Activated naive CD4-positive, alpha-beta T cell treated with anti-CD3 and anti-CD28 coated beads, Interleukin-2, amount 10 ng/mL, durations not matched to agents 7 days and 5 days (primary cell): ENCODE results near the gene ZBTB5.
A peak's percentile ranks its signal among the peaks of the same experiment; 100 is the strongest.
"Not testable (repeated sequence)": the region's sequence is repeated elsewhere in the genome, so short reads cannot be mapped to it uniquely, and the experiment has no call there.

Experiments
- CTCF ChIA-PET: fragments of 350-600 bp; sonication (Branson Sonifier 250); formaldehyde crosslinking; loops from one replicate; lab custom pipeline; 2021; ENCODE audit warnings: antibody characterized with exemption; lab: Charles Lee
- DNase-seq: peaks from one replicate; pipeline ENCODE4 v3.0.0-alpha.2; 2020
- H3K27ac Mint-ChIP-seq: one replicate; pipeline ENCODE4 v1.8.0; 2021; ENCODE audit warnings: mild to moderate bottlenecking, moderate library complexity, mixed read lengths
- H3K27me3 Mint-ChIP-seq: one replicate; pipeline ENCODE4 v1.8.0; 2021; ENCODE audit warnings: mild to moderate bottlenecking, mixed read lengths
- H3K36me3 Mint-ChIP-seq: one replicate; pipeline ENCODE4 v1.8.0; 2021; ENCODE audit warnings: mixed read lengths
- H3K4me1 Mint-ChIP-seq: one replicate; pipeline ENCODE4 v1.8.0; 2021; ENCODE audit warnings: mixed read lengths
- H3K4me3 Mint-ChIP-seq: one replicate; pipeline ENCODE4 v1.8.0; 2021; ENCODE audit warnings: mild to moderate bottlenecking, moderate library complexity, mixed read lengths
- H3K9me3 Mint-ChIP-seq: one replicate; pipeline ENCODE4 v1.8.0; 2021; ENCODE audit warnings: mixed read lengths

ZBTB5 gene

DNA sequence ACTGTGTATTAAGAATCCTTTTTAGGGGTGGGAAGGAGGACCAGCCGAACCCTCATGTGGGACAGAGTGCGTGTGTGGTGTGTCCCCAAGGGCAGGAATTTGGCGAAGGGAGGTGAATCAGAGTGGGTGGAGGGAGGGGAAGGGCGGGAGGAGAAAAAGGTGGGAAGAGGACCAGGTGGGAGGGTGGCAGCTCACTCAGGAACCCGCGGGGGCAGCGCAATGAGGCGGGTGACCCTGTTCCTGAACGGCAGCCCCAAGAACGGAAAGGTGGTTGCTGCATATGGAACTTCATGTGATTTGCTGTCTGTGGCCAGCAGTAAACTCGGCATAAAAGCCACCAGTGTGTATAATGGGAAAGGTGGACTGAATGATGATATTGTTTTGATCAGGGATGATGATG is 11.7 kb upstream of the ZBTB5 start:
- H3K36me3 Mint-ChIP-seq = no peaks in the 10 kb centered on the region
- CTCF ChIA-PET = no interaction called here
- H3K4me1 Mint-ChIP-seq = peaks cover 7% of the 10 kb centered on the region
- DNase-seq = no peak
- no peak overlapping the region for H3K4me3 Mint-ChIP-seq
- H3K27ac Mint-ChIP-seq = no peak overlapping the region
- peaks cover 44% of the 10 kb centered on the region for H3K27me3 Mint-ChIP-seq
- peaks cover 12% of the 10 kb centered on the region for H3K9me3 Mint-ChIP-seq

DNA sequence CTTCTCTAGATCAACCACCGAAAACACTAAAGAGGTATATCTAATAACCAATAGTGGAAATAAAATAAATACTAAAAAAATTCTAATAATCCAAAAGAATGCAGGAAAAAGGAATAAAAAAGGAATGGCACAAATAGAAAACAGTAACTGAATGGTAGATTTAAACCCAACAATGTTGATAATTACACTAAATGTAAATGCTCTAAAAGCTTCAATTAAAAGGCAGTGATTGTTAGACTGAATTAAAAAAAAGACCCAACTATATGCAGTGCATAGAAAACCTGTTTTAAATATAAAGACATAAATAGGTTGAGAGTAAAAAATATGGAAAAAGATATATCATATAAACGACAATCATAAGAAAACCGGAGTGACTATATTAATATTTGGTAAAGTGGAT is 9.2 kb upstream of the ZBTB5 start:
- no peaks in the 10 kb centered on the region for H3K36me3 Mint-ChIP-seq
- no peak overlapping the region for H3K27ac Mint-ChIP-seq
- DNase-seq = no peak
- peaks cover 31% of the 10 kb centered on the region for H3K27me3 Mint-ChIP-seq
- H3K4me1 Mint-ChIP-seq = peaks cover 11% of the 10 kb centered on the region
- CTCF ChIA-PET = no interaction called here
- H3K4me3 Mint-ChIP-seq = no peak overlapping the region
- peaks cover 12% of the 10 kb centered on the region for H3K9me3 Mint-ChIP-seq

DNA sequence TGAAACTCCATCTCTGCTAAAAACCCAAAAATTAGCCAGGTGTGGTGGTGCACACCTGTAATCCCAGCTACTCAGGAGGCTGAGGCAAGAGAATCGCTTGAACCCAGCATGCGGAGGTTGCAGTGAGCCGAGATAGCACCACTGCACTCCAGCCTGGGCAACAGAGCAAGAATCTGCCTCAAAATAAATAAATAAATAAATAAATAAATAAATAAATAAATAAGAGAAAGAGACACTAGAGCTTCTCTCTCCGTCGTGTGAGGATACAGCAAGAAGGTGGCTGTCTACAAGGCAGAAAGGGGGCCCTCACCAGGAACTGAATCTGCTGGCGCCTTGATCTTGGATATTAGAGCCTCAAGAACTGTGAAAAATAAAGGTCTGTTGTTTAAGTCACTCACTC is 8.7 kb upstream of the ZBTB5 start:
- not testable (repeated sequence) for DNase-seq

DNA sequence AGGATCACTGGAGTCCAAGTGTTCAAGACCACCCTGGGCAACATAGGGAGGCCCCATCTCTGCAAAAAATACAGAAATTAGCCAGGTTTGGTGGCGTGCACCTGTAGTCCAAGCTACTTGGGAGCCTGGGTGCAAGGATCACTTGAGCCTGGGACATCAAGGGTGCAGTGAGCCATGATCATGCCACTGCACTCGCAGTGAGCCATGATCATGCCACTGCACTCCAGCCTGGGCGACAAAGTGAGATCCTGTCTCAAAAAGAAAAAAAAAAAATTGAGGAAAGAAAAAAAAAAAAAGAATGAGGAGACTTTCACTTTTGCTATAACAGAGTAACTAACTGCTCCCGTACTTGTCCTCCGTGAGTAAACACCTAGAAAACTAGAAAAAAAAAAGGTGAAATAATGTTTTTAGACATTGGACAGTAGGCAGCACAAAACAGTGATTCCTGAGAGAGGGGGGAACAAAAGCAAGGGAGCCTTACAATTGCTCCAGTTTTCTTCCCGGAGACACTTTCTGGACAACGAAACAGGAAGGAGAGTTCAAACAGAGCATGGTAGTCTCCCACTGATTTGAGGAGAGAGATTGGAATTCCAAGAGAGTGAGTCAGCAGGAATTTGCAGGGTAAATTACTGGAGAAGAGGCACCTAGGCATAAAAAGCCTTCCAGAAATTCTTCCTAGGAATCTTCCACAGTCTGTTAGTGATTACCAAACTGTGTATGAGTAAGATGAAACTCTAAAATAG is 6.9 kb upstream of the ZBTB5 start:
- no peaks in the 10 kb centered on the region for H3K36me3 Mint-ChIP-seq
- DNase-seq = no peak

More for the DNA sequence above, 8.7 kb upstream of the ZBTB5 start:
- H3K4me3 Mint-ChIP-seq, H3K27ac Mint-ChIP-seq, H3K36me3 Mint-ChIP-seq: not testable (repeated sequence)
- peaks cover 11% of the 10 kb centered on the region for H3K4me1 Mint-ChIP-seq
- peaks cover 12% of the 10 kb centered on the region for H3K9me3 Mint-ChIP-seq
- H3K27me3 Mint-ChIP-seq = peaks cover 27% of the 10 kb centered on the region
- CTCF ChIA-PET = interaction anchor here (0.8 kb wide), 1 partner anchor 59 kb away, joined by 3 read pairs; no protein-coding TSS in a partner anchor

GRCh38 chr9:37468620-37469019 is 3.4 kb upstream of the ZBTB5 start:
- Mint-ChIP-seq H3K27ac (no peak overlapping the region), H3K36me3 (peaks cover 4% of the 10 kb centered on the region), H3K27me3 (peaks cover 5% of the 10 kb centered on the region), H3K4me3 (no peak overlapping the region), H3K9me3 (peaks cover 2% of the 10 kb centered on the region), H3K4me1 (peaks cover 32% of the 10 kb centered on the region)
- no peak for DNase-seq
- CTCF ChIA-PET = no interaction called here

More for the DNA sequence above, 6.9 kb upstream of the ZBTB5 start:
- peak overlapping the region; percentile 75 for H3K27ac Mint-ChIP-seq
- peak overlapping the region; percentile 72 for H3K4me3 Mint-ChIP-seq
- peaks cover 12% of the 10 kb centered on the region for H3K9me3 Mint-ChIP-seq
- H3K4me1 Mint-ChIP-seq = peaks cover 12% of the 10 kb centered on the region
- CTCF ChIA-PET = interaction anchor here (1.3 kb wide), 1 partner anchor 9 kb away, joined by 5 read pairs; no protein-coding TSS in a partner anchor
- peaks cover 12% of the 10 kb centered on the region for H3K27me3 Mint-ChIP-seq

DNA sequence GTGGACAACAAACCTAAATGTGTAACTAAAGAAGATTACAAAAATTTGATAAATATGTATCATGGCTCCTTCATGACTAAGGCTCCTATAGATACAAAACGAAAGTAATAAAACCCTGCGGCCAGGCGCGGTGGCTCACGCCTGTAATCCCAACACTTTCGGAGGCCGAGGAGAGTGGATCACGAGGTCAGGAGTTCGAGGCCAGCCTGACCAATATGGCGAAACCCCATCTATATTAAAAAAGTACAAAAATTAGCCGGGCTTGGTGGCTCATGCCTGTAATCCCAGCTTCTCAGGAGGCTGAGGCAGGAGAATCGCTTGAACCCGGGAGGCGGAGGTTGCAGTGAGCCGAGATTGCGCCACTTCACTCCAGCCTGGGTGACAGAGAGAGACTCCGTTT is 2.3 kb upstream of the ZBTB5 start:
- H3K4me3 Mint-ChIP-seq = not testable (repeated sequence)

DNA sequence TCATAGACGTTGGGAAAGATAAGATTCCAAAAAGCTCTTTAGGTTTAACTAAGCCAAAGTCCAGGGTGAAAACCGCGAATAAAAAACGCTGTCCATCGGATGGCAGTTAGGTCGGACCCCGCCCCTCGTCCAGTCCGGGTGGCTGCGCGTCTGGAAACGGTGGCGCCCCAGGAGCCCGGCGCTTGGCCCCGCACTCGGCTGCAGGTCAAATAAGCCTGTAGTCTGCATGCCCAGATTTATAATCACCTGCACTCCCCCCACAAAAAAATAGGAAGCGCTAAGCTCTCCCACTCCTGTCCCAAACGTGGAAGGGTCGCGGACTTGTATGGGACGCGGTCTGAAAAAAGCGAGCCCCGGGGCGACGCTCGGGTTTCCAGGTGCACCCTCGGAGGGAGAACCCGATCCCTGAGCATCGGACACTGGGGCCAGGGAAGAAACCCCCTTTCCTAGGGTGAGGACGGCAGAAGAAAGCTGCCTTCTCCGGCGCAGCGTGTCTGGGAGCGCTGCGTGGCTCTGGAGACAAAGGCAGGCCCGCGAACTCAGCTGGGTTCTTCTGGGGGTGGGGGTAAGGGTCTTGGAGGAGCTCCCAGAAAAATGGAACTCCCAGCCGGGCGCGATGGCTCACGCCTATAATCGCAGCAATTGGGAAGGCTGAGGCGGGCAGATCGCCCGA is 923 bp upstream of the ZBTB5 start:
- Mint-ChIP-seq H3K4me1 (peaks cover 36% of the 10 kb centered on the region), H3K36me3 (peaks cover 13% of the 10 kb centered on the region), H3K27ac (peak overlapping the region; percentile 98), H3K4me3 (peak overlapping the region; percentile 94), H3K27me3 (peaks cover 5% of the 10 kb centered on the region), H3K9me3 (no peaks in the 10 kb centered on the region)
- CTCF ChIA-PET = interaction anchor here (0.7 to 1.1 kb wide), 2 partner anchors 15 to 43 kb away, joined by 3 to 4 read pairs; no protein-coding TSS in a partner anchor
- DNase-seq = peak; percentile 47

More for the DNA sequence above, 2.3 kb upstream of the ZBTB5 start:
- H3K9me3 Mint-ChIP-seq, CTCF ChIA-PET, H3K36me3 Mint-ChIP-seq, H3K27ac Mint-ChIP-seq, DNase-seq, H3K27me3 Mint-ChIP-seq: not testable (repeated sequence)
- H3K4me1 Mint-ChIP-seq = peaks cover 42% of the 10 kb centered on the region

GRCh38 chr9:37464426-37465248 is 613 bp downstream of the ZBTB5 start:
- peaks cover 13% of the 10 kb centered on the region for H3K36me3 Mint-ChIP-seq
- H3K9me3 Mint-ChIP-seq = no peaks in the 10 kb centered on the region
- peak overlapping the region; percentile 94 for H3K4me3 Mint-ChIP-seq
- DNase-seq = peak; percentile 72
- peaks cover 5% of the 10 kb centered on the region for H3K27me3 Mint-ChIP-seq
- peak overlapping the region; percentile 98 for H3K27ac Mint-ChIP-seq
- CTCF ChIA-PET = interaction anchor here (1.1 kb wide), 1 partner anchor 45 kb away, joined by 4 read pairs; no protein-coding TSS in a partner anchor
- peaks cover 36% of the 10 kb centered on the region for H3K4me1 Mint-ChIP-seq

- CTCF ChIA-PET = interaction anchor here (1.5 kb wide), 1 partner anchor 50 kb away, joined by 3 read pairs; no protein-coding TSS in a partner anchor
- Mint-ChIP-seq H3K9me3 (no peaks in the 10 kb centered on the region), H3K4me1 (peaks cover 36% of the 10 kb centered on the region), H3K27me3 (peaks cover 5% of the 10 kb centered on the region), H3K36me3 (peaks cover 13% of the 10 kb centered on the region), H3K4me3 (peak overlapping the region; percentile 94), H3K27ac (peak overlapping the region; percentile 98)
- DNase-seq = no peak
These were observed 1.2 kb downstream of the ZBTB5 start for GRCh38 chr9:37464006-37464405.

GRCh38 chr9:37456817-37457216 is 8.4 kb downstream of the ZBTB5 start:
- CTCF ChIA-PET = interaction anchor here (0.6 kb wide), 1 partner anchor 54 kb away, joined by 3 read pairs; no protein-coding TSS in a partner anchor
- Mint-ChIP-seq H3K9me3 (no peaks in the 10 kb centered on the region), H3K27ac (no peak overlapping the region), H3K4me3 (no peak overlapping the region), H3K36me3 (no peaks in the 10 kb centered on the region), H3K27me3 (no peaks in the 10 kb centered on the region), H3K4me1 (peaks cover 7% of the 10 kb centered on the region)
- no peak for DNase-seq

GRCh38 chr9:37455884-37456647 is 9.2 kb downstream of the ZBTB5 start:
- peaks cover 11% of the 10 kb centered on the region for H3K4me1 Mint-ChIP-seq
- H3K27me3 Mint-ChIP-seq = no peaks in the 10 kb centered on the region
- CTCF ChIA-PET = interaction anchor here (0.6 kb wide), 1 partner anchor 53 kb away, joined by 3 read pairs; no protein-coding TSS in a partner anchor
- no peak overlapping the region for H3K4me3 Mint-ChIP-seq
- no peaks in the 10 kb centered on the region for H3K9me3 Mint-ChIP-seq
- DNase-seq = no peak
- H3K36me3 Mint-ChIP-seq = peaks cover under 1% of the 10 kb centered on the region
- H3K27ac Mint-ChIP-seq = no peak overlapping the region

DNA sequence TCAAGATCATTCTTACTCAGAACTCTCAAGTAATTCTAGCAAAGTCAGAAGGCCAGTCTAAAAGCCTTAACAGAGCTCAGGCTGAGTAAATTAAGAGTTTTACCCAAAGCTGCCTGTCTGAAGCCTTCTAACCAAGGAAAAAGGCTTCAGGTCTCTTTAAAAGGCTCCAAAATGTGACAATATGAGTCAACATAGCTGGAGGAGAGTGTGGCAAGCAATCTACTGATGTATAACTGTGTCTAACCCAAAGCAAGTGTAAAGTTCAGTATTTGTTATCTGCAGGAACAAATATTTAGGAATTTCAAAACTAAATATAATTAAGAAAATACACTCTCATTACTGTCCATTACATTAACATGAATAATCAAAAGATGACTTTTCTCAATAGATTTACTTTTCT is 11.0 kb downstream of the ZBTB5 start:
- no peak for DNase-seq
- Mint-ChIP-seq H3K9me3 (no peaks in the 10 kb centered on the region), H3K4me1 (peaks cover 11% of the 10 kb centered on the region), H3K36me3 (peaks cover 4% of the 10 kb centered on the region), H3K4me3 (no peak overlapping the region), H3K27ac (no peak overlapping the region), H3K27me3 (no peaks in the 10 kb centered on the region)
- CTCF ChIA-PET = interaction anchor here (0.5 kb wide), 1 partner anchor 48 kb away, joined by 4 read pairs; no protein-coding TSS in a partner anchor

GRCh38 chr9:37453827-37454226 is 11.4 kb downstream of the ZBTB5 start:
- no peaks in the 10 kb centered on the region for H3K27me3 Mint-ChIP-seq
- H3K4me3 Mint-ChIP-seq = no peak overlapping the region
- CTCF ChIA-PET = interaction anchor here (0.5 kb wide), 1 partner anchor 48 kb away, joined by 4 read pairs; no protein-coding TSS in a partner anchor
- H3K9me3 Mint-ChIP-seq = no peaks in the 10 kb centered on the region
- H3K27ac Mint-ChIP-seq = no peak overlapping the region
- peaks cover 4% of the 10 kb centered on the region for H3K36me3 Mint-ChIP-seq
- no peak for DNase-seq
- peaks cover 11% of the 10 kb centered on the region for H3K4me1 Mint-ChIP-seq
